Measurements from ENCODE around the gene UBXN4. TPM values are rescaled to one million over a fixed set of nuclear protein-coding genes. Genes with fewer than 3 reads are reported as not detected.

The UBXN4 gene
- total RNA-seq, 1 experiment from 2014 or later: 65.4 TPM

DNA sequence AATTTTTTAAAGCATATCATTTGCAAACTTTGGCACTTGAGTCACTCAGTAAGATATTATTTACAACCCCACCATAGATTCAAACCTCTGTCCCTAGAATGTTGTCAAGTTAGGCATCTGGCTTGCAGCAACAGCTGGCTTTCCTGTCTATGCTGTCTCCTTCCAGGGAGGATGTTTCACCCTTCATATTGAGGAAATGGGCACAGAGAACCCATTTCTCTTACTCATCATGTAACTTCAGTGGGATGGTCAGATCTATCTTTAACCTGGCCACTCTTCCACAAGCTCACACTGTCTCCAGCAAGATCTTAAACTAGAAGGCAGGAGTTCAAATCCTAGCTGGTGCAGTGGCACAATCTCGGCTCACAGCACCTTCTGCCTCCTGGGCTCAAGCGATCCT, 79.5 kb downstream of the UBXN4 start:
- H3K4me3 Mint-ChIP-seq: no peak overlapping the region
- Histone ChIP-seq H3K14ac (ENCODE audit: insufficient read depth, low read length) (no peak overlapping the region), H3K79me2 (ENCODE audit: insufficient read depth, low read length) (no peaks in the 10 kb centered on the region), H4K8ac (replicated peaks; ENCODE audit: insufficient read length, low read depth, low read length) (no peak overlapping the region), H2BK15ac (ENCODE audit: low read depth, low read length) (no peak overlapping the region), H3T11ph (ENCODE audit: low read length) (no peak overlapping the region), H3K9ac (ENCODE audit: extremely low read depth, insufficient read length, low read length) (no peak overlapping the region), H2AK5ac (ENCODE audit: insufficient read length, low read length) (no peak overlapping the region), H3K27ac (ENCODE audit: insufficient read length, low read depth, low read length) (no peak overlapping the region), H3K56ac (ENCODE audit: insufficient read length, low read depth, low read length) (no peak overlapping the region), H2BK120ac (ENCODE audit: low read depth, low read length, poor library complexity, severe bottlenecking) (no peak overlapping the region), H2BK12ac (ENCODE audit: insufficient read length, low read depth, low read length) (no peak overlapping the region), H4K20me1 (ENCODE audit: control insufficient read depth, insufficient read depth, insufficient read length) (no peaks in the 10 kb centered on the region), H3K9me3 (ENCODE audit: control insufficient read depth, low read depth, low read length) (no peaks in the 10 kb centered on the region), H3K18ac (ENCODE audit: insufficient read length, low read depth, low read length) (no peak overlapping the region), H2BK20ac (ENCODE audit: low read depth, low read length, poor library complexity, severe bottlenecking) (no peak overlapping the region), H3K4me1 (ENCODE audit: insufficient read depth, low read length) (no peaks in the 10 kb centered on the region), H4K5ac (ENCODE audit: insufficient read length, low read depth, low read length) (no peak overlapping the region), H3K4me2 (ENCODE audit: insufficient read depth, insufficient read length, low read length) (no peak overlapping the region), H3K4ac (ENCODE audit: low read depth, low read length) (no peak overlapping the region), H3K27me3 (ENCODE audit: insufficient read depth, low read length) (no peaks in the 10 kb centered on the region), H3K23me2 (ENCODE audit: insufficient read length, low read depth, low read length, poor library complexity, severe bottlenecking) (no peaks in the 10 kb centered on the region), H2AFZ (ENCODE audit: low read length) (no peak overlapping the region), H3K79me1 (ENCODE audit: insufficient read depth, low read depth, low read length, poor library complexity, severe bottlenecking) (no peaks in the 10 kb centered on the region), H2BK5ac (ENCODE audit: insufficient read length, low read length) (no peak overlapping the region), H4K91ac (ENCODE audit: insufficient read length, low read depth, low read length) (no peak overlapping the region), H3K23ac (ENCODE audit: insufficient read length, low read depth, low read length) (no peak overlapping the region)
- no CpG with 5 or more reads among the region's 2 CpGs for WGBS (ENCODE audit: extremely low coverage, insufficient read length, low lambda C conversion rate)
- H3K27ac Mint-ChIP-seq: no peak overlapping the region; a peak in 1 of 7 replicates
- TF ChIP-seq, protein P1, sequence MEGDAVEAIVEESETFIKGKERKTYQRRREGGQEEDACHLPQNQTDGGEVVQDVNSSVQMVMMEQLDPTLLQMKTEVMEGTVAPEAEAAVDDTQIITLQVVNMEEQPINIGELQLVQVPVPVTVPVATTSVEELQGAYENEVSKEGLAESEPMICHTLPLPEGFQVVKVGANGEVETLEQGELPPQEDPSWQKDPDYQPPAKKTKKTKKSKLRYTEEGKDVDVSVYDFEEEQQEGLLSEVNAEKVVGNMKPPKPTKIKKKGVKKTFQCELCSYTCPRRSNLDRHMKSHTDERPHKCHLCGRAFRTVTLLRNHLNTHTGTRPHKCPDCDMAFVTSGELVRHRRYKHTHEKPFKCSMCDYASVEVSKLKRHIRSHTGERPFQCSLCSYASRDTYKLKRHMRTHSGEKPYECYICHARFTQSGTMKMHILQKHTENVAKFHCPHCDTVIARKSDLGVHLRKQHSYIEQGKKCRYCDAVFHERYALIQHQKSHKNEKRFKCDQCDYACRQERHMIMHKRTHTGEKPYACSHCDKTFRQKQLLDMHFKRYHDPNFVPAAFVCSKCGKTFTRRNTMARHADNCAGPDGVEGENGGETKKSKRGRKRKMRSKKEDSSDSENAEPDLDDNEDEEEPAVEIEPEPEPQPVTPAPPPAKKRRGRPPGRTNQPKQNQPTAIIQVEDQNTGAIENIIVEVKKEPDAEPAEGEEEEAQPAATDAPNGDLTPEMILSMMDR (conservative IDR thresholded peaks at IDR 0.05): no peak
- peaks cover 10% of the 10 kb centered on the region in 2 experiments; a peak in 4 of 5 replicates for H3K9me3 Mint-ChIP-seq
- DNase-seq: no peak
- H3K36me3 Mint-ChIP-seq (ENCODE audit: insufficient read depth in 1 of 3, low read depth in 3 of 3): peaks cover 0 to 7% (median 4%) of the 10 kb centered on the region in 3 experiments; a peak in 4 of 7 replicates
- H3K27me3 Mint-ChIP-seq (ENCODE audit: low read depth): peaks cover 2% of the 10 kb centered on the region; the same call in 1 of the 2 replicates
- H3K4me1 Mint-ChIP-seq: no peaks in the 10 kb centered on the region

All from H9 (cell line).